Activated effector memory CD4-positive, alpha-beta T cell treated with anti-CD3 and anti-CD28 coated beads, Interleukin-2, amount 50 U/mL, for 16 hours (primary cell): Measurements from ENCODE around the gene TBC1D8.

Experiments used
- DNase-seq: peaks from one replicate; pipeline ENCODE4 v3.0.0-alpha.2; 2020

The TBC1D8 gene

GRCh38 chr2:101162561-101163330, 11.6 kb upstream of the TBC1D8 start:
- no peak for DNase-seq

- no peak for DNase-seq
Measured at GRCh38 chr2:101161658-101162057, 10.5 kb upstream of the TBC1D8 start.

DNA sequence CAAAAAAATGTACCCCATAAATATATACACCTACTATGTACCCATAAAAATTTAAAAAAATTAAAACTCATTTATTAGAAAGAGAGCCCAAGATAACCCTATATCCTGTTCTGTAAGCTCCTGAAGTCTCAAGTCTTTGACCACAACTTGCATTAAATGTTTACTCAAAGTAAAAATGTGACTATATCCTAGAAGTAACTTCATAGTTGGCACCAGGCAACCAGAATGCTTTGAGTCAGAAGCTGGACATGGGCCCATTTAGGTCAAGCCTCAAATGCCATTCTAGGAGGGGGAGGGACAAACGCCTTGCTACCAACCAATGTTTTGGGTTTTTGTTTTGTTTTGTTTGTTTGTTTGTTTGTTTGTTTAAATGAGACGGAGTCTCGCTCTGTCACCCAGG, 9.3 kb upstream of the TBC1D8 start:
- no peak for DNase-seq

- DNase-seq = no peak
Measured at GRCh38 chr2:101159526-101159925, 8.3 kb upstream of the TBC1D8 start.

DNA sequence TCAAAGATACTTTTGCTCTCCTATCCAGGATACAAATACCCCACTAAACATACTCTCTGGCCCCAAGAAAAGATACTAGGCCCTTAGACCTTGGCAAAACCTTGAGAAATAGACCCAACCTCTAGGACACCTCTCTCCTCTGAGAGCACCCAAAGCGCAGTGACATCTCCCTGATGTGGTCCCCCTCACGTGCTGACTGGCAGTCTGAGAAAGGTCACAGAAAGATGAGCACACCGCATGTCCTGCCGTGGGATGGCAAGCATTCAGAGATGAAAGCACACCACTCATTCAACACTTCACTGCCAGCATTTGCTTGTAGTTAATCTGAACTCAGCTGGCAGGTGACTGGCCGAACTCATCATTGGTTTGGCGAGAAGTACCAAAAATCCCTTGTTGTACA, 6.1 kb upstream of the TBC1D8 start:
- no peak for DNase-seq

- no peak for DNase-seq
Measured at GRCh38 chr2:101153787-101154186, 2.6 kb upstream of the TBC1D8 start.

DNA sequence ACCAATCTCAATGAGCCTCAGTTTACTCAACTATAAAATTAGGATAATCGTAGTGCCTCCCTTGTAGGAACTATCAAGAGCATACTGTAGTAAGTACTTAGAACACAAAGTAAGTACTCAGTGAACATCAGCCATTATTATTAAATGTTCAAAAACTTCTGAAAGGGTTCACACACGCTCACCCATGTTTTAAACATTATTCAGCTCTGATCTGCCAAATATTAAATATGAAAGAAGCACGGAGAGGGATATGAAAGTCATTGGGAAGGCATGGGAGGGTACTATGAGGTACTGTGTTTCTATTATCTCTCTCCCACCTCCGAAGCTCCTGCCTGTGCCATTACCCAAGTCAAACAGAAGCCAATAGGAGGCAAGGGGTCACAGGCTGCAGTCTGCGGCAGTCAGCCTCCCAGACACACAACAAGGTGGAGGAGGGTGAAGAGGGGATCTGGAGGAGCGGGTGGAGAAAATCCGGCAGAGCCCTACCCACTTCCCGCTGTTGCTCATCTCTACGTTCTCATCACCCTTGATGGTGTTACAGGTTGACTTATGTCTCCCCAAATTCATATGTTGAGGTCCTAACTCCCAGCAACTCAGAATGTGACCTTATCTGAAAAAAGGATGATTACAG, 2.0 kb upstream of the TBC1D8 start:
- DNase-seq = no peak

GRCh38 chr2:101152272-101153076, 1.3 kb upstream of the TBC1D8 start:
- DNase-seq = peak; percentile 63

DNA sequence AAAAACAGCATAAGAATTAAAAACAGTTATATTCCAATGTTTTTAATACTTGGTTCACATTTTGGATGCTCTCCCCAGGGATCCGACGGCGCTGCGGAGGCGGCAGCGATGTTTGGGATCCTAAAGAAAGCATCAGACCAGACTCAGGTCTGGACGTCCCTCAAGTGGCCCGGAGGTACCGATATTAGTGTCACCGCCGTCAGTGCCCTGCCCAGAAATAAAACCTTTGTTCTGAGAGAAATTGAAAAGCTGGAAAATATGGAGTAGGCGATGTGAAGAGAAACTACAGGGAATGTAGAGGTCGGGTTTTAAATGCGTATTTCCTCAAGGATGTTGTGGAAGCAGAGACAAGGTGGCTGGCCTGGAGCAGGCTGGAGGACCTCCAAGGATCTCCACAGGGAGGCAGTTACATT, 683 bp upstream of the TBC1D8 start:
- no peak for DNase-seq

GRCh38 chr2:101150306-101151145, 656 bp downstream of the TBC1D8 start:
- peak; percentile 63 for DNase-seq

GRCh38 chr2:101149241-101150192, 1.7 kb downstream of the TBC1D8 start:
- no peak for DNase-seq

DNA sequence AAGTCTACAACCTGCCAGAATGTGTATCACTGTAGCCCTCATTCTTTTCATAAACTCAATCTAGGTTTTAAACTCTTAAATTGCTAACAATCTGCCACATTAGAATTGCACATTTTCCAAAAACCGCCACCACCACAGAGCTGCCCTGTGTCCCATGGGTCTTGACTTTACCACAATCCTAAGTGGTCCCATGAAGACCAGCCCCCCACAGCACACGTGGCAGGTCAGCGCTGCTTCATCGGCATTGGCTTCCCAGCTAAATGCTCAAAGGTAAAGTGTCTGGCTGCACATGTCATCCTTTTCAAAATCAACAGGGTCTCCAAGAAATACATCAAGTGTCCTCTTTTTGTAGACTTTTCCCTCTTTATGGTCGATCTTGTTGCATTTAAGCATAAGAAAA, 2.4 kb downstream of the TBC1D8 start:
- DNase-seq = no peak

GRCh38 chr2:101147971-101148370, 3.2 kb downstream of the TBC1D8 start:
- DNase-seq = no peak

DNA sequence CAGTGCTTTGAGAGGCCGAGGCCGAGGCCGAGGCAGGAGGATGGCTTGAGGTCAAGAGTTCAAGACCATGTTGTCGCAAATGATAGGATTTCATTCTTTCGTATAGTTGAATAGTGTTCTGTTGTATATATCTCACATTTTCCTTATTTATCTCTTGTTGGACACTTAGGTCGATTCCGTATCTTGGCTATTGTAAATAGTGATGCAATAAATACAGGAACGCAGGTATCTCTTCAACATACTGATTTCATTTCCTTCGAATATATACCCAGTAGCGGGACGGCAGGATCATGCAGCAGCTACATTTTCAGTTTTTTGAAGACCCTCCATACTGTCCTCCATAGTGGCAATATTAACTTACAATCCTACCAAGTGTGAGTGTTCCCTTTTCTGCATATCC, 4.1 kb downstream of the TBC1D8 start:
- no peak for DNase-seq

- DNase-seq = no peak
Measured at GRCh38 chr2:101146535-101146934, 4.6 kb downstream of the TBC1D8 start.

DNA sequence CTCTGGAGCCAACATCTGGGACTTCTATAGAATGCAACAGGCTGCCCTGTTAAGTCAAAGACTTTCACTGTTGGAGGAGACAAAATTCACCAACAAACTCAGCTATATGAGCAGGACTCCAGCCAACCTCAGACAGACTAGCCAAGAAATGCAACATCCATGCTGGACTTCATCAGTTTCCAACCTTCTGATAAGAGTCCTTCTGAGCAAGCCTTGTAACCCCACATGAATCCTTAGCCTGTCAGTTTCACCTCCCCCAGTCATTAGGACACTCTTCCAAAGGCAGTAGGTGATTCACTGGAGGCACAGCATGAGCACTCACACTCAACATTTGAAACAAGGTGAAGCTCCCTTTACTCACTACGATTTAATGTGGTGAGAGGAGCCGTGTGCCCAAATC, 5.8 kb downstream of the TBC1D8 start:
- no peak for DNase-seq

DNA sequence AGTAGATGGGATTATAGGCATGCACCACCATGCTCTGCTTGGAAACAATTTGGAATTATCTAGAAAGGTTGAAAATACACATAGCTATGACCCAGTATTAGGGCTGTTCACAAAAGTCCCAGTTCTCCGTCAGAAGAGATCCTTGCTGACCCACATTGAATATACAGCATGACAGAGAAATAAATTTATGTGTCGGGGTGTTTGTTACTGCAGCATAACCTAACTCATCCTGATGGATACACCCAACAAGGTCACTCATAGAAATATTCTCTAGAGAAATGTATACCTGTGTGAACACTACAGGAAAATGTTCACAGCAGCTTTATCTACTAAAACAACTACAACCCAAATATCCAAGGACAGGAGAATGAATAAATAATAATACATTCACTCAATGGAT, 9.0 kb downstream of the TBC1D8 start:
- DNase-seq = no peak

DNA sequence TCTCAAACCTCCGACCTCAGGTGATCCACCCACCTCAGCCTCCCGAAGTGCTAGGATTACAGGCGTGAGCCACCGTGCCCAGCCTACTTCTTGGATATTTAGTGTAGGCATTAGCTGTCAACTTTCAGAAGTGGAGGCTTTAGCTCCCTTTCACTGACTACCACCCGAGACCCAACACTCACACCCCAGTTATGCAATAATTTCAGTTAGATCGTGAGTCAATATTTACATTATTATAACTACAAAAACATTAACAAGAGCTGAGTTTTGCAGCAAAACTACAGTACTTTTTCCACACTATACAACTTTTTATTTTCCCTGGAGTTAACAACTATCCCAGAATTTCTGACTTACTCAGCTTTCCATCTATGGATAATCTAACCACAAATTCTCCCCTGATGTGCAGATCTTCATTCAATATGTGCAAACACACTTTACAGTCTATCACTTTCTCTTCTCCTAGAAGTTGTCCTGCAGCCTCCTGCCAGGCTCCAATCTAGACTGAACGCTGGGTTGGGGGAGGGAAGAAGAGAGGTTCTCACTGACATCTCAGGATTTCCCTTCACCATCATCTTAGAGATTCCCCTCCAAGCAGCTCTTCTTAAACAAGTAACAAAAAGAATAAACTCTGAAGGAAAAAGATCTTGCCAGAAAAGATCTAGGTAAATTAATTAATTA, 10.1 kb downstream of the TBC1D8 start:
- DNase-seq = no peak

DNA sequence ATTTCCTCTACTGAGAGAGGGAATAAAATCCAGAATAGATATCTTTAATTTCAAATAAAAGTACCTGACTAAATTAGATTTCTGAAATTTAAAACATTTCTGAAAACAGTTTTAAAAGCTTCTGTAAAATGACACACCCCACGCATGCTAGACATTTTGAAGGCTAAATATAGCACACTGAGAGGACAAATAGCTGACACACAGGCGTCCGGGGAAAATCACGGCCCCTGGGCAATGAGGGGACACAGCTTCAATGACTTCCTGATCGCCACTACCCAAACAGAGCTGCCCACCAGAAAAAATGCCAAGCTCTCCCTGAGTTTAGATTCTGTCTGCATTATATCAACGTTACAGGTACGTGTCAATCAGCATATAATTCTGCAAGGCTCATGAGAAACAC, 10.9 kb downstream of the TBC1D8 start:
- DNase-seq = no peak

- no peak for DNase-seq
Measured at GRCh38 chr2:101139495-101139894, 11.7 kb downstream of the TBC1D8 start.
